K562 (cell line): ENCODE measurements around the gene SEC14L1. TPM values are rescaled to one million over a fixed set of nuclear protein-coding genes. Genes with fewer than 3 reads are reported as not detected.

Source experiments
- ATAC-seq: fragments of 200-7000 bp; cut with Tn5 transposase; 3 replicates; pipeline ENCODE4 v1.9.1; 2020; ENCODE audit warnings: moderate library complexity
- BruUV-seq: library from RNA; stranded (reverse); fragments of 400-500 nt; replicated peaks from 2 replicates; lab custom pipeline; 2021; lab: Mats Ljungman, UMichigan
- CTCF ChIA-PET: fragments of 300-600 bp; formaldehyde crosslinking; extraction: SDS; loops from one replicate; lab custom pipeline; 2021; ENCODE audit warnings: low intra/inter-chr PET ratio; lab: Yijun Ruan, JAX
- POLR2A ChIA-PET: fragments of 300-600, 350-650 bp; sonication (Branson Sonifier 250); formaldehyde crosslinking; extraction: SDS; loops from one replicate; lab custom pipeline; 2021; ENCODE audit warnings: antibody characterized with exemption, inconsistent platforms; lab: Yijun Ruan, JAX
- DNase-seq, 4 experiments: peaks; one replicate each; pipeline versions ENCODE4 v3.0.0 to v3.0.0-alpha.2; 2011 to 2018; ENCODE audit warnings: low spot score in 3 of 4, mixed read lengths in 3 of 4; ENCODE audit errors: extremely low read depth in 1 of 4
- FAIRE-seq: peaks from 2 replicates; lab custom pipeline; 2011; peaks lifted over from hg19 to GRCh38; lab: Jason Lieb, UNC
- H2AFZ ChIP-seq: 2 replicates; pipeline ENCODE4 v1.6.0; 2011; ENCODE audit warnings: low read depth, low read length, control low read depth, inconsistent platforms
- H3K27ac ChIP-seq: fragments of 200-600 bp; 3 replicates; pipeline ENCODE4 v1.8.0; 2011; ENCODE audit warnings: low read depth, mild to moderate bottlenecking, control low read depth, inconsistent platforms, low read length, moderate library complexity, mixed read lengths; ENCODE audit errors: extremely low read depth
- H3K27me3 ChIP-seq, 2 experiments: fragments of 300-600 bp in 1 of 2; 2 replicates in 1 of 2; 3 replicates in 1 of 2; pipeline versions ENCODE4 v1.6.0 to v1.8.0; 2011; ENCODE audit warnings: inconsistent platforms in 2 of 2, low read length in 2 of 2, mild to moderate bottlenecking in 1 of 2, mixed read lengths in 1 of 2, moderate library complexity in 1 of 2; ENCODE audit not compliant: control insufficient read depth in 2 of 2, insufficient read depth in 2 of 2
- H3K36me3 ChIP-seq: fragments of 300-600 bp; 3 replicates; pipeline ENCODE4 v1.8.0; 2011; ENCODE audit warnings: mild to moderate bottlenecking, low read length, inconsistent platforms; ENCODE audit not compliant: control insufficient read depth, insufficient read depth
- H3K4me1 ChIP-seq, 2 experiments: fragments of 200-600 bp in 1 of 2; replicated peaks in 1 of 2; 2 replicates in 1 of 2; 3 replicates in 1 of 2; pipeline versions ENCODE4 v1.5.1 to v1.8.0; 2011; ENCODE audit warnings: inconsistent platforms in 2 of 2, low read length in 2 of 2, mild to moderate bottlenecking in 1 of 2, mixed read lengths in 1 of 2, moderate library complexity in 1 of 2; ENCODE audit not compliant: control insufficient read depth in 2 of 2, insufficient read depth in 2 of 2
- H3K4me2 ChIP-seq: 2 replicates; pipeline ENCODE4 v1.6.1; 2011; ENCODE audit warnings: low read length, control low read depth, inconsistent platforms, mixed read lengths; ENCODE audit not compliant: insufficient read depth
- H3K4me3 ChIP-seq: fragments of 200-600 bp; sonication (generic), shearing (Covaris generic); 2 replicates; pipeline ENCODE4 v1.5.1; 2016; ENCODE audit warnings: control low read depth, inconsistent platforms
- H3K79me2 ChIP-seq: fragments of 200-600 bp; 3 replicates; pipeline ENCODE4 v1.8.0; 2011; ENCODE audit warnings: low read length, inconsistent platforms; ENCODE audit not compliant: control insufficient read depth, insufficient read depth
- H3K9ac ChIP-seq, 2 experiments: 2 replicates each; pipeline versions ENCODE4 v1.6.0 to v1.6.1; 2011; ENCODE audit warnings: low read depth in 2 of 2, low read length in 2 of 2, control low read depth in 1 of 2, inconsistent platforms in 1 of 2, mild to moderate bottlenecking in 1 of 2, mixed read lengths in 1 of 2; ENCODE audit not compliant: insufficient read depth in 1 of 2
- H3K9me1 ChIP-seq: one replicate; pipeline ENCODE4 v1.6.0; 2011; ENCODE audit warnings: inconsistent platforms, mild to moderate bottlenecking, low read length, moderate library complexity; ENCODE audit not compliant: control insufficient read depth, insufficient read depth
- H3K9me3 ChIP-seq: replicated peaks from 2 replicates; pipeline ENCODE4 v1.5.1; 2011; ENCODE audit warnings: low read depth, low read length, inconsistent platforms; ENCODE audit not compliant: control insufficient read depth, insufficient read depth
- H4K20me1 ChIP-seq: replicated peaks from 2 replicates; pipeline ENCODE4 v1.6.1; 2011; ENCODE audit warnings: low read length, inconsistent platforms, mixed read lengths; ENCODE audit not compliant: control insufficient read depth, insufficient read depth
- BHLHE40 ChIP-seq: IDR thresholded peaks from 2 replicates; pipeline ENCODE4 v1.6.1; 2011; ENCODE audit warnings: low read length, improper control_type of control experiment
- C11orf30 ChIP-seq: fragments of 450-650 bp; IDR thresholded peaks from 2 replicates; pipeline ENCODE4 v1.6.1; 2016; ENCODE audit warnings: low read depth, mild to moderate bottlenecking
- CBX2 ChIP-seq: fragments of 200-600 bp; sonication (generic); IDR thresholded peaks from one replicate; pipeline ENCODE4 v1.6.1; 2012; ENCODE audit warnings: mild to moderate bottlenecking, low read length, inconsistent platforms; ENCODE audit not compliant: insufficient read depth, poor library complexity, severe bottlenecking
- GTF2A2 ChIP-seq: IDR thresholded peaks from 2 replicates; pipeline ENCODE4 v1.6.1; 2016; ENCODE audit warnings: mild to moderate bottlenecking, missing genetic modification characterization, missing compliant biosample characterization
- MEF2D ChIP-seq: conservative IDR thresholded peaks from 2 replicates; pipeline ENCODE4 v1.6.1; 2016; ENCODE audit warnings: low read depth, missing genetic modification characterization, missing compliant biosample characterization
- RFX5 ChIP-seq: IDR thresholded peaks from 2 replicates; pipeline ENCODE4 v1.6.1; 2011; ENCODE audit warnings: low read depth, mild to moderate bottlenecking, improper control_type of control experiment, low read length
- TFAM ChIP-seq: fragments of 250-450 bp; sonication (Bioruptor Pico); conservative IDR thresholded peaks from 2 replicates; pipeline ENCODE4 v1.5.0; 2021; ENCODE audit warnings: mild to moderate bottlenecking, moderate library complexity
- ZBTB7A ChIP-seq: IDR thresholded peaks from 2 replicates; pipeline ENCODE4 v1.6.1; 2011; ENCODE audit warnings: low read depth, mild to moderate bottlenecking, low read length, moderate library complexity, borderline replicate concordance; ENCODE audit not compliant: control insufficient read depth
- ZNF174 ChIP-seq: fragments of 250-450 bp; sonication (Bioruptor Pico); IDR thresholded peaks from 2 replicates; pipeline ENCODE4 v1.4.0; 2020; ENCODE audit warnings: mild to moderate bottlenecking
- WGBS: fragments of 100-300 bp; shearing (Covaris generic); methylation state at CpG from one replicate; pipeline ENCODE4 v1.1.6; 2016; ENCODE audit warnings: low coverage, mixed read lengths; ENCODE audit not compliant: insufficient coverage; ENCODE audit errors: missing lambda C conversion rate; 5-methylcytosine and 5-hydroxymethylcytosine counted together
- in situ Hi-C: fragments of 300-500 bp; cut with MboI; formaldehyde crosslinking; loops from 4 replicates; pipeline ENCODE4 v1.15.0; 2018; ENCODE audit warnings: inconsistent platforms, mixed read lengths
- intact Hi-C: fragments of 100-400 bp; cut with micrococcal nuclease; formaldehyde crosslinking; loops from 2 replicates; pipeline ENCODE4 v1.14.2; 2022
- polyA plus RNA-seq, 8 experiments: library from polyadenylated mRNA; depleted of rRNA in 4 of 8; stranded (reverse) in 5 of 8; unstranded in 3 of 8; fragments of >200 nt; fragmentation: Nextera tagmentation in 2 of 8; fragmentation: Illumina TruSeq in 1 of 8; extraction: Ambion mirVana in 2 of 8; extraction: Trizol in 1 of 8; gene quantifications; 2 replicates each; pipeline versions ENCODE4 v1.2.1 to v1.2.3, GENCODE V29; 2011 to 2014; ENCODE audit warnings: inconsistent platforms in 1 of 8, missing spikeins in 1 of 8
- total RNA-seq, 7 experiments: library from RNA; depleted of rRNA in 6 of 7; stranded (reverse); fragments of >200 nt in 6 of 7; fragmentation: Illumina TruSeq in 2 of 7; extraction: Trizol in 2 of 7; gene quantifications; 2 replicates each; pipeline versions ENCODE4 v1.2.1 to v1.2.3, GENCODE V29; 2011 to 2021; ENCODE audit warnings: low replicate concordance in 1 of 7
- TF ChIP-seq, protein P1 (sequence below): fragments of 450-650 bp; formaldehyde crosslinking; IDR thresholded peaks from 2 replicates; pipeline ENCODE4 v1.4.0; 2020; ENCODE audit warnings: mild to moderate bottlenecking, moderate library complexity
- TF ChIP-seq, protein P2 (sequence below): IDR thresholded peaks from 2 replicates; pipeline ENCODE4 v1.6.1; 2012; ENCODE audit warnings: low read depth, low read length, improper control_type of control experiment, borderline replicate concordance

Gene SEC14L1
- total and polyA plus RNA-seq, 9 of the 15 experiments (the other 6 are each of a cell fraction or from before 2014, with no cell fraction given): 3.1 to 39.7 (median 15.2) TPM

DNA sequence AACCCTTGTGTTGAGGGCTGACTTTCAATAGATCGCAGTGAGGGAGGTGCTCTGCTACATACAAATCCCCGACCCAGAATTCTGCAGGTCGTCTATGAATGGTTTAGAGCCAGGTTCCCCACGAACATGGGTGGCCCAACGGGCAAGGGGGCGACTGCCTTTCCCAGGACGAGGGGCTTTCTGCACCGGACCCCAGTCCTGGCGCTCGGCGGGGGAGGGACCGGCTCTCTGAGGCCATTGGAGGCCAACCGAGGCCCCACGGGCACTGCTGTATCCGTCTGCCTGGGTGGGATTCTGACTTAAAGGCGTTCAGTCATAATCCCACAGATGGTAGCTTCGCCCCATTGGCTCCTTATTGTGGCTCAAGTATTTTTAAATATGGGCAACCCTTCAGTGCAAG, 21.2 kb downstream of the SEC14L1 start:
- peaks cover 3% of the 10 kb centered on the region; the same call in 1 of the 3 replicates for H3K36me3 ChIP-seq
- FAIRE-seq: no peak

More for the DNA sequence above, 21.2 kb downstream of the SEC14L1 start:
- Histone ChIP-seq H3K9me1 (no peaks in the 10 kb centered on the region), H3K9me3 (peaks cover 4% of the 10 kb centered on the region), H3K27ac (no peak overlapping the region), H3K9ac (no peak overlapping the region), H2AFZ (no peak overlapping the region), H3K4me1 (peaks cover 27 to 47% of the 10 kb centered on the region in 2 experiments), H3K4me3 (no peak overlapping the region), H3K79me2 (peaks cover 65% of the 10 kb centered on the region), H3K27me3 (no peaks in the 10 kb centered on the region), H4K20me1 (no peaks in the 10 kb centered on the region), H3K4me2 (no peak overlapping the region)
- in situ Hi-C loops (no loop called here), intact Hi-C loops (no loop called here)
- BruUV-seq: no TSS peak
- TF ChIP-seq ZNF174 (CRISPR knock-in tag) (no peak), BHLHE40 (no peak), RFX5 (no peak), C11orf30 (no peak), GTF2A2 (tag) (no peak), MEF2D (tag) (no peak), TFAM (CRISPR knock-in tag) (no peak), ZBTB7A (no peak), CBX2 (no peak)
- TF ChIP-seq, protein P1, sequence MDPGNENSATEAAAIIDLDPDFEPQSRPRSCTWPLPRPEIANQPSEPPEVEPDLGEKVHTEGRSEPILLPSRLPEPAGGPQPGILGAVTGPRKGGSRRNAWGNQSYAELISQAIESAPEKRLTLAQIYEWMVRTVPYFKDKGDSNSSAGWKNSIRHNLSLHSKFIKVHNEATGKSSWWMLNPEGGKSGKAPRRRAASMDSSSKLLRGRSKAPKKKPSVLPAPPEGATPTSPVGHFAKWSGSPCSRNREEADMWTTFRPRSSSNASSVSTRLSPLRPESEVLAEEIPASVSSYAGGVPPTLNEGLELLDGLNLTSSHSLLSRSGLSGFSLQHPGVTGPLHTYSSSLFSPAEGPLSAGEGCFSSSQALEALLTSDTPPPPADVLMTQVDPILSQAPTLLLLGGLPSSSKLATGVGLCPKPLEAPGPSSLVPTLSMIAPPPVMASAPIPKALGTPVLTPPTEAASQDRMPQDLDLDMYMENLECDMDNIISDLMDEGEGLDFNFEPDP (CRISPR knock-in tag): no peak
- TF ChIP-seq, protein P2, sequence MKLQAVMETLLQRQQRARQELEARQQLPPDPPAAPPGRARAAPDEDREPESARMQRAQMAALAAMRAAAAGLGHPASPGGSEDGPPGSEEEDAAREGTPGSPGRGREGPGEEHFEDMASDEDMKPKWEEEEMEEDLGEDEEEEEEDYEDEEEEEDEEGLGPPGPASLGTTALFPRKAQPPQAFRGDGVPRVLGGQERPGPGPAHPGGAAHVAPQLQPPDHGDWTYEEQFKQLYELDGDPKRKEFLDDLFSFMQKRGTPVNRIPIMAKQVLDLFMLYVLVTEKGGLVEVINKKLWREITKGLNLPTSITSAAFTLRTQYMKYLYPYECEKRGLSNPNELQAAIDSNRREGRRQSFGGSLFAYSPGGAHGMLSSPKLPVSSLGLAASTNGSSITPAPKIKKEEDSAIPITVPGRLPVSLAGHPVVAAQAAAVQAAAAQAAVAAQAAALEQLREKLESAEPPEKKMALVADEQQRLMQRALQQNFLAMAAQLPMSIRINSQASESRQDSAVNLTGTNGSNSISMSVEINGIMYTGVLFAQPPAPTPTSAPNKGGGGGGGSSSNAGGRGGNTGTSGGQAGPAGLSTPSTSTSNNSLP: no peak
- 91% methylated on average over 14 of the region's 17 CpGs for WGBS
- DNase-seq (no peak), ATAC-seq (no peak)
- ChIA-PET CTCF (no interaction called here), POLR2A (no interaction called here)
